HG03196 (cell line): Measurements from ENCODE around the gene HHLA2.

Experiments
- ATAC-seq: cut with Tn5 transposase; IDR thresholded peaks from one replicate; pipeline ENCODE4 v1.9.1; 2021; ENCODE audit not compliant: unreplicated experiment

The HHLA2 gene

DNA sequence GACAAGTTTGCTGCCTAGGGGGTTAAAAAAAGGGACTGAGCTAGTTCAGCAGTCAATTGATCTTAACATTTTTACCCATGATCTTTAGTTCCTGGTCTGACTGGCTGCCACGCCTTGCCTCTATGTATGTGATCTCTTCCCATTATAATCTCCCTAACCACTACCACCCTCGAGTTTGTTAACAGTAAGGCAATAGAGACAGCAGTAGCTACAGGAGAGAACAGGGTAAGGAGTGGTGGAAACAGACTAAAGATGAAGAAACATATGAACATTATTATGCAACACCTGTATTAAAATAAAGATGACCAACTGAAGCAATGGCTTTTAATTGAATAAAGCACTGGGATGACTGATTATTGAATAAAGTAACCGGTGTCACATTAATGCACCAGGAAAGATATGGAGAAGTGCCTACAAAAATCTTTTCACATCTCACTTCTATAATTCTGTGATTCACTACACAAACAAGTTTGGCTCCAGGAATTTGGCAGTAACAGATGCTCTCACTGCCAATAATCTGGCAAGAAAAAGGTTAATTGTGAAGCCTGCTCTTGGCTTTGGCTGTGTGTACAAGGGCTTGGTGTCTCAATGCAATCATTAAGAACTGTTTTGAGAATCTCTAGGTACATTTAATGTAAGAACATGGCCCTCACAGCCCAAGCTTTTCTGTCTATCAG lies 95.7 kb downstream of the HHLA2 start:
- no peak for ATAC-seq

- ATAC-seq = no peak
Observed at GRCh38 chr3:108393128-108393900, 97.0 kb downstream of the HHLA2 start.

DNA sequence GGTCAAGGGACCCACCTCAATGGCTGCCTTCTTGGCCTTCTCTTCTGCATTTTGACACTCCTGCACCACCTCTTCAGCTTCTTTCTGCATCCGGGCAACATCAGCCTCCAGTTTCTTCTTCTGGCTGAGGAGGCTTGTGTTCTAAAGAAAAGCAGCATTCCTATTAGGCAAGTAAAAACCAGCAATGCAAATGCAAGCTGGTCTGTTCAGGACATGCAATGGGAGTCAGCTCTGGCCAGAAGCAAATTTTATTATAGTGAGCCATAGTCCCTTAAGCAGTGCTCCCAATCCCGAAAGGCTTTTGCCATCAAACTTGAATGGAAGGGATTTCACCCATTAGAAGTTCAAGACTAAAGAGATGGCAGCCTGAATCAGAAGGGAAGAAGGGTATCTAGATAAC lies 97.7 kb downstream of the HHLA2 start:
- ATAC-seq = no peak

DNA sequence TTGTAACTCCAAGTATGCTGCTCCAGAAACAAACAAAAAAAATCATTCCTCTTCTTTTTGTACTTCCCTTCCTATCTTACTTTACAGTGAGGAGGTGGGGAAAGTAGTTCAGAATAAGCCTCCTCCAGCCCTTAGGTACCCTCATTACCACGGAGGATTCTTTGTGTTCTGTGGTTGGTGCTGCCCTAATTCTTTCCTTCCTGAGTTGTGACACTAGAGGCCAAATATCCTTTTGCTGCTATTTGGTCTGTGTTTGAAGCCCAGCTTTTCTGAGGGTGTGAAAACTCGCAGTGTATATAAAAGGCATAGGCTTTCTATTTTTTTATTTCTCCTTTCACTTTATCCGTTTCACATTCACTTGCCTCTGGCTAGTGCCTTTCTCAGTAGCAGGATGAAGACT lies 98.2 kb downstream of the HHLA2 start:
- ATAC-seq = no peak

GRCh38 chr3:108396336-108396735 lies 100.0 kb downstream of the HHLA2 start:
- no peak for ATAC-seq

DNA sequence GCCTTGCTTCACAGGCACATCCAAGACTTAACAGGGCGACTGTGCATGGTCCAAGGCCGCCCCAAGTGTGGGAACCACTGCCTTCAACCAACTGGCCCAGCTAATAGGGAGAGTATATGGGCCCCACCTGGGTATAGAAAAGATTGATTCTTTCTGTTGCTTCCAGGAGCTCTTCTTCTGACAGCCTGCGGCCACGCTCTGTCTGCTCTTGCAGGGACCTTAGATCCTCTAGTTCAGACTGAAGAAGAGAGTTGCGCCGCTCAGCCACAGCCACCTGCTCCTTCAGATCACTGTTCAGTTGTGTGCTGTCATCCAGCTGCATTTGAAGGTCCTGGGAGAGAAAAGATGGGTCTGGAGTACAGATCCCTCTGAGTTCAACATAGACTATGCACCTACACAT lies 102.2 kb downstream of the HHLA2 start:
- ATAC-seq = no peak

DNA sequence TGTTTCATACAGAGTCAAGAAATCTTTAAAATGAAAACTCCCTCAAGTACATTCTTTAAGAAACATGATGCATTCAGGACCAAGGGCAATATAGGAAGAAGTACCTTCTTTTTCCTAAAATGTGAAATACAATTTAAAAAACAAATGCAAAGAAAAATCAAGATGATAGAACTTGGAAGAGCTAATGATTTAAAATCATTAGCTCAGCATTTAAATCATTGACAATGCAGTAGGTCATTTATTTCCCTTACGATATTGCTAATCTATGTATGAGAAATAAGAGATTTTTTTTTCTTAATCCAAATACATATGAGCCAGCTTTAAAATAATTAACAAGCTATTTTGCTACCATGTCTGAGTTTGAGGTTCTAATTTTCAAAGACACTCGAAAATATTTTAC lies 105.5 kb downstream of the HHLA2 start:
- no peak for ATAC-seq

- no peak for ATAC-seq
Observed at GRCh38 chr3:108403198-108403597, 106.8 kb downstream of the HHLA2 start.

DNA sequence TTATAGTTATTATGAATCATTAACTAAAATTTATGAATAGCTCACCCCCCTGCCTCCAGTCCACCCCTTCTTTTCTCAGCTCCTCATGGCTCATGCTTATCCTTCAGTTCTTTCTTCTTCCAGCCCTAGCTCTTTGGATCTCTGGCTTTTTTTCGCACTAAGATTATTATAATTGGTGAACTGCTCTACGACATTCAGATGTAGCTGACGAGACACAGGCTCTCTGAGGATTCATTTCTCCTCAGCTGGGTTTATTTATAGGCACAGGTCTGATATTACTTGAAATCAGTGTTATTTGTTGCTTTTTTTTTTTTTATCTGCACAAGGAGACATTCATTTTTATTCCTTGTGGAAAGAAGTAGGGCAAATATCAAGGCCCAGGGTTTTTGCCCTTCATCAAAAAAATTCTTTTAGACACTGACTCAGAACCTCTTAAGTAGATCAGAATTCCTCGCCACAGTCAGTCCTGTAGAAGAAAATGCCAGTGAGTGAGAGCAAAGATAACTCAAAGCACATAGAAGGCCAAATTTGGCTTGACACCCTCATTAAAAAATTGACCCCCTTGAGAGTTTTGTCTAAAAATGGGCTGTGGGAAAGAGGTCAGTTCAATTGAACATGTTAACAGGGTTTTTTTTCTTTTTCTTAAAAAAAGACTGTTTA lies 107.5 kb downstream of the HHLA2 start:
- no peak for ATAC-seq

DNA sequence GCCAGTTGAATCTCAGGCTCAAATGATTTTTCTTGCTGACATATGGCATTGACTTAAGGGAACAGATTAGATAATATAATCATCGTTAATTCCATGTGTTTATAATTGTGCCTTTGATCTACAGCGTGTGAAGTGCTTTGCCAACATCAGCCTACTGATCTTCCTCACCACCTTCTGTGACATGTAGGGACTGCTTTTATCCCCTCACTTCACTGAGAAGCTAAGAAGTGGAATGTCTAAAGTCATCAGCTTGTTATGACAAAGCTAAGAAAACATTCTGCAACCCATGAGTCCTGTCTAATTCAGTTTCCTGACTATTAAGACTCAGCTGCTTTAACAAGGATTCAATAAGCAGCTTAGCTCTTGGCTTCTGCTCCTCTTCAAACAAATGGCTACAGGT lies 108.0 kb downstream of the HHLA2 start:
- no peak for ATAC-seq

DNA sequence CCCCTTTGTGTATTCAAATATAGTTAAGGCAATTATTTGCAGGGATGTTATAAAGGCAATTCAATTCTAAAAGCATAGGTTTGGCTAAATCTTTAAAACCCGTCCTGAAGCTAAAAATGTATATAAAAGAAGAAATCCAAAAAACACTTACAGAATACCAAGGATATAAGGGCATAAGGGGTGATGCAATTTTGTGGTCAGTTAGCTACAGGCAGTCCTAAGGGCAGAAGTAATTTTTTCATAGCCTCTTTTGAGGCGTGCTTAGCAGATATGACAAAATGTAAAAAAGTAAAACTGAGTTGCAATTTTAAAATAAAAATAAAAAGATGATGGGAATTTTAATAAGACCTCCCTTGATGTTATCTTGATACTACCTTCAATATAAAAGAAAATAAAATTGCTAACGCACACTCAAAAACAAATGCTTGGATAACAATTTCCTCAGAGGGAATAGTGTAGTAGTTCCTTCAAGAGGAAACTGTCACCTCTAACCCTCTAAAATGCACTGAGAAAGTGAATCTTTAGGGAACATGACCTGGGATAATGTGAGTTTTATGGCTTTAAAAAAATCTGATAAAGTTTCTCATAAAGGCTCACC lies 109.8 kb downstream of the HHLA2 start:
- ATAC-seq = no peak

GRCh38 chr3:108406661-108407206 lies 110.4 kb downstream of the HHLA2 start:
- ATAC-seq = peak; percentile 91

- ATAC-seq = no peak
Observed at GRCh38 chr3:108407886-108408285, 111.5 kb downstream of the HHLA2 start.

DNA sequence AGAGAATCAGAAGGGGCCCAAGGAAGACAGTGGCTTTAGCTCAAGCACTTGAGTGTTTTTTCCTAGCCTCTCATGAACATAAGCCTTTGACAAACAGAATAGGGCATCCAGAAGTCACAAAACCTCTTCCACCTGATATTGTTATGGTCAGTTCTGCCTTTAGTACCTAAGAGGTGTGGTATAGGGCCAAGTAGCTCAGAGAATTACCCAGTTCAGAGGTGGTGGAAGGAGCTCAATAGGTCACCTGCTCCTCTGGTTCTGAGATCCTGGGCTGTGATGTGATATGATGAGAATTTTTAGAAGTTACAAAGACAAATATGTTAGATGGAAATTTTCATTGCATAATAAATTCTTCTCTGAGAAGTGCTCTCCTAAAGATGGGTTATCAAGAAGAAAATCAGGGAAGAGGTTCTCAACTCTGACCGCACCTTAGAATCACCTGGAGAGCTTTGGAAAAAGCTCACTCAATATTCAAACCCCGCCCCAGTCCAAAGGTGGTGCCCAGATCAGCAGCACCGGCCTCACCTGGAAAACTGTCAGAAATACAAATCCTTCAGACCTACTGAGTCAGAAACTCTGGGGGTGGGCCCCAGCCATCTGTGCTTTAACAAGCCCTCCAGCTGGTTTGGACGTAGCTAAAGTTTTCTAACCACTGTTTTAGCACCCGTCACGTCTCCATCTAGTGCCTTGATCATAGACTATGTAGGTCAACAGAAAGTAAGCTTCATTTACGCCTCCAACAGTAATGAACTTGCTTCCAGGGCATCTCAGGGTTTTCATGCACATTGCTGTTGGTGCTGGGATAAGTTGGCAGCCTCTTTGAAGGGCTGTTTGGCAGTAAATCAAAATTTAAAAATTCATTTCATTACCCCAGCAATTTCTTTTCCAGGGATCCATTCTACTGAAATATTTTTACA lies 112.8 kb downstream of the HHLA2 start:
- no peak for ATAC-seq

- no peak for ATAC-seq
Observed at GRCh38 chr3:108409800-108410178, 113.4 kb downstream of the HHLA2 start.

DNA sequence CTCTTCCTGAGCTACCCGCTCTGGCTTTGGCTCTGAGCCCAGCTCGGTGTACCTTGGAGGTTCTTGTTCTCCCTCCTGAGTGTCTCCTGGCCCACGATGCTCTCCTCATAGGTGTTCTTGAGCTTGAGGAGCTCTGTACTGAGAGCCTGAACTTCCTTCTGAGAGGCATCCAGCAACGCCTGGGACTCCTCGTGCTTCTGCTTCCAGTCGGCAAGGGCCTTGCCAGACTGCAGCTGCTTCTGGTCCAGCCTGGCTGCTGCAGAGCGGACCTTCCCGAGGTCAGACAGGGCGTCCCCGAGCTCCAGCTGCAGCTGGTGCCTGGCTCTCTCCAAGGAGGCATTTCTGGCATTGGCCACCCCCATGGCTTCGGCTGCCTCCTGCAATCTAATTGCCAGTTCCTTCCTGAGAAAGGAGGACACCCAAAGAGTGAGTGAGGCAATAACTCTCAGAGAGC lies 114.2 kb downstream of the HHLA2 start:
- ATAC-seq = no peak

DNA sequence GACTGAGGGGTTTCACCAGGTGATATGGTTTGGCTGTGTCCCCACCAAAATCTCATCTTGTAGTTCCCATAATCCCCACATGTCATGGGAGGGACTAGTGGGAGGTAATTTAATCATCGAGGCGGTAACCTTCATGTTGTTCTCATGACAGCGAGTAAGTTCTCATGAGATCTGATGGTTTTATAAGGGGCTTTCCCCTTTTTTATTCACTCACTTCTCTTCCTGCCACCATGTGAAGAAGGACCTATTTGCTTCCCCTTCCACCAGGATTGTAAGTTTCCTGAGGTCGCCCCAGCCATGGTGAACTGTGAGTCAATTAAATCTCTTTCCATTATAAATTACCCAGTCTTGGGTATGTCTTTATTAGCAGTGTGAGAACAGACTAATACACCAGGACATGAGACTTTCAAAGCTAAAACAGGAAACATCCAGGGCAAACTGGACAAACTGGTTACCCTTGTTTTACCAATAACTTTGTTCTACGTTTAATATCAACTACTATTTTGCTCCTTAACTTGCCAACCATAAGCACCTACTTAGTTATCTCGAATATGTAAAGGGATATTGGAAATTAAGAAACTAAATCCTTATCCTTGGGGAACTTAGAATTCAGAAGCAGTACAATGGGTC lies 115.9 kb downstream of the HHLA2 start:
- no peak for ATAC-seq

GRCh38 chr3:108414007-108414406 lies 117.7 kb downstream of the HHLA2 start:
- ATAC-seq = no peak

DNA sequence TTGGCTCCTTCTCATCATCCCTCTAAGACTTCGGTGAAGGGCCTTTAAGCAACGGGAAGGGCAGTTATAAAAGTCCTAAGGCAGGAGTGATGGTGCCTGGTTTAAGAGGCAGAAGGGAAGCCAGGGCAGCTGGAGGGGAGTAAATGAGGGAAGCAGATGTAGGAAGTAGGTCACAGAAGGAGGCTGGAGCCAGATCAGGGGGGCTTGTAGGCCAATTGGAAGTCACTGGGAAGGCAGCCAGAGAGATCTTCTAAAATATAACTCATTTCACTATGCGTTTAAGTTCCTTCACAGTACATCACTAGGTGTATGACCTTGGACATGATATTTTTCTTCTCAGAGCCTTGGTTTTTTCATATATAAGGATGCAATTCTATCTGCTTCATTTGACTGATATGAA lies 119.3 kb downstream of the HHLA2 start:
- ATAC-seq = no peak
